GM18502 (cell line): ENCODE results near the gene SMCHD1.
A peak's percentile ranks its signal among the peaks of the same experiment; 100 is the strongest.
"Not testable (repeated sequence)": the region's sequence is repeated elsewhere in the genome, so short reads cannot be mapped to it uniquely, and the experiment has no call there.

Experiments used
- ATAC-seq: cut with Tn5 transposase; IDR thresholded peaks from one replicate; pipeline ENCODE4 v1.9.1; 2021; ENCODE audit warnings: mild to moderate bottlenecking; ENCODE audit not compliant: unreplicated experiment, poor library complexity

SMCHD1 gene

DNA sequence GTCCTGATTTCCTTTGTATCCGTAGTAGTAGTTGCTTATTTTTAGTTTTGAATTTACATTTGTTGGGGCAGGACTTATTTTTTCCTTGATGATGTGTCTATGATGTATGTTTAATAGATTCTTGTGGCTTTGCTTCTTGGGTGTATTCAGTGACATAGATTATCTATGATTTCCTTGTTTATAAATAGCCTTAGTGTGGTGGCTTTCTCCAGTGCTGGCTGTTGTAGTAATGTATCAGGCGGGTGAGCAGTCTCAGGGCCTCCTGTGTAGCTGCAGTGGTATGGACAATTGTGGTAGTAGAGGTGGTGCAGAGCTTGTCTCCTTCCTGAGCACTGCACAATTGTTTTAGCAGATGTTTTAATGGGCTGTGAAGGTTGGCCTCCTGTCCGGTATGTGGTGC, 60.5 kb downstream of the SMCHD1 start:
- ATAC-seq, result no peak

DNA sequence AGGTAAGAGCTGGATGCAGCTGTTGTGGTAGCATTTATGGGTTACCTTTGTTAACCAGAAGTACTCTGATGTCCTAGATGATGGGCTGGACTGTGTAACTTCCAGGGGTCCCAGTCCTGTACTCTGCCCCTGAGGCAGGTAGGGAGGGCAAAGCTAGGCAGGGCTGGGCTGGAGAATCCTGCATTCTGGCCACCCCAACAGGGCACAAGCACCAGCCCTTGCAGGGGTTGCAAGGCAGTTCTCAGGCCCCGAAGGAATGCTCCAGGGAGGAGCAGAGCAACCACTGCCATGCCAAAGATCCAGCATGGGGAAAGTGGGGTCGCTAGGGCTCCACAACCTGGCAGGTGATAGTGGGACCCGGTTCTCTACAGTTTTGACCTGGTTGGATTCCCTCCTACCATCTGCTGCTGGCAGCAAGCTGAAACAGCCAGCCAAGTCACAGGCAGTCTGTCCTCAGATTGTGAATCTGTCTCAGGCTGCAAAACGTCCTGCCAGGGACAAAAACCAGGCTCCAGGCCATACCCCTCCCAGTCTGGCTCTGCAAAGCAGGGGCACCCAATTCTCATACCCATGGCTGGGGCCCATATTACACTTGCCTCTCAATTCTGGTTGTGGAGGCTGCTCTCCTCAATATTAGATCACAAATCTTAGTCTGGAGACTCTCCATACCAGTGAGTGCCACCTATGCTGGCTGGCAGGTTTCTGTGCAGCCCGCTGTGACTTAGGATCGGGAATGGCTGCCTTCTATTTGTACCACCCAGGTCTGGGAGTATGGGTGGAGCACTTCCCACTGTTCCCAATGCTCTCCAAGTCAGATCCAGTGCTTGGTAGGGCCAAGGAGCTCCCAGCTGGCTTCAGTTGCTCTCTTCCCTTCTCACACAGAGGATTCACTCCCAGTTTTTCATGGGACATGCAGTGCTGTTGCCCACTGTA, 61.1 kb downstream of the SMCHD1 start:
- no peak for ATAC-seq

DNA sequence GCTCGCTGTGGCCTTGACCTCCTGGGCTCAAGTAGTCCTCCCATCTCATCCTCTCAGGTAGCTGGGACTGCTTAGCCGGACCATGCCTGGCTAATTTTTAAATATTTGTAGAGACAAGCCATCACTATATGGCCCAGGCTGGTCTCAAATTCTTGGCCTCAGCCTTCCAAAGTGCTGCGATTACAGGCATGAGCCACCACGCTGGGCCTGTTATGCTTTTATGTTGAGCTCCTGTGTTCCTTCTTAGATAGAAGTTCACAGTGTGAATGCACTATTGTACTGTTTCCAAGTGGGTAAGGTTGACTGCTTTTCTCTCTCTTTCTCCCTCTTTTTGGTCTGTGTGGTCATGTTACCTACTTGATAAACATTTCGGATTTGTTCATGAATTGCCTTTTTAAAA, 61.9 kb downstream of the SMCHD1 start:
- ATAC-seq, result no peak

DNA sequence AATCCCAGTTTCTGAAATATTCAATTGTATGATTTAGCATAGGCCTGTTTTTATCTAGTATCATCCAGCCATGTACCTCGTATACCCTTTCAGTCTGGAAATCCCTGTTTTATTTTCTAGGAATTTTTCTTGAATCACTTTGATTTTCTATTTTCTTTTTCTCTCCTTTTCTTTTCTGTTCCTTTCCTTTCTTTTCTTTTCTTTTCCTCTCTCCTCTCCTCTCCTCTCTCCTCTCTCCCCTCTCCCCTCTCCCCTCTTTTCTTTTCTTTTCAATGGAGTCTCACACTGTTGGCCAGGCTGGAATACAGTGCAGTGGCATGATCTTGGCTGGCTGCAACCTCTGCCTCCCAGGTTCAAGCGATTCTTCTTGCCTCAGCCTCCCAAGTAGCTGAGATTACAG, 63.5 kb downstream of the SMCHD1 start:
- no peak for ATAC-seq

DNA sequence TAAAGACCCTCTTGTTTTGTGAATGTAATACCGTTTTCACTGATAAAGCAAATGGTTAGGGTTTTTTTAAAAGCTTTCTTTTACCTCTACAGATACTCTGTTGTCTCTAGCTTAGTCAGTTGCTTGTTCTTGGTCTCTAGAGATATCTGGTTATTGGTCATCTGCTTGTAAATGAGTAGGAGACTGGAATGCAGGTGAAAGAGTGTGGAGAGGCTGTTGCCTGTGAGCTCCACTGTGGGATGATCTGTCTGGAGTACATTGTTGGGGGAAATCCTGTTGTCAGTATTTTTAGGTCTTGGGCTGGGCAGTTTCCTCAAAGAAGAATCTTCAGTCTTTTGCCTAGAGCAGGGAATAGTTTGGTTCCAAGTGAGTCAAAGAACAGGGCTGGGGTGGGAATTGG, 67.7 kb downstream of the SMCHD1 start:
- ATAC-seq, result no peak

DNA sequence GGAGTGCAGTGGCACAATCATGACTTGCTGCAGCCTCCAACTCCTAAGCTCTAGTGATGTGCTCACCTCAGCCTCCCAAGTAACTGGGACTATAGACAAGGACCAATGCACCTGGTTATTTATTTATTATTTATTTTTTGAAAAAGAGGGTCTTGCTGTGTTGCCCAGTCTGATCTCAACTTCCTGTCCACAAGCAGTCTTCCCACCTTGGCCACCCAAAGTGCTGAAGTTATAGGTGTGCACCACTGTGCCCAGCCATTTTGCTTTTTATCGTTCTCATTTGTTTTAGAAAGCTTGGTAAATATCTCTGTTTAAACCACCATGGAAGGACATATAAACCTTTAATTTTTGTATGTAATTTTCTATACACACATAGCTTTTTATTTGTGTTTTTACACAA, 74.2 kb downstream of the SMCHD1 start:
- ATAC-seq, result no peak

DNA sequence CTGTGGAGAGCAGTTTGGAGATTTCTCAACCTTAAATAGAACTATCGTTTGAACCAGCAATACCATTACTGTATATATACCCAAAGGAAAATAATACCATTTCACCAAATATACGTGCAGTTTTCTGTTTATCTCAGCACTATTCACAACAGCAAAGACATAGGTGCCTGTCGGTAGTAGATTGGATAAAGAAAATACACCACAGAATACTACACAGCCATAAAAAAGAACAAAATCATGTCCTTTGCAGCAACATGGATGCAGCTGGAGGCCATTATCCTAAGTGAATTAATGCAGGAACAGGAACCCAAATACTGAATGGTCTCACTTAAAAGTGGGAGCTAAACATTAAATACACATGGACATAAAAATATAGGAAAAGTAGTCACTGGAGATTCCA, 81.3 kb downstream of the SMCHD1 start:
- no peak for ATAC-seq

DNA sequence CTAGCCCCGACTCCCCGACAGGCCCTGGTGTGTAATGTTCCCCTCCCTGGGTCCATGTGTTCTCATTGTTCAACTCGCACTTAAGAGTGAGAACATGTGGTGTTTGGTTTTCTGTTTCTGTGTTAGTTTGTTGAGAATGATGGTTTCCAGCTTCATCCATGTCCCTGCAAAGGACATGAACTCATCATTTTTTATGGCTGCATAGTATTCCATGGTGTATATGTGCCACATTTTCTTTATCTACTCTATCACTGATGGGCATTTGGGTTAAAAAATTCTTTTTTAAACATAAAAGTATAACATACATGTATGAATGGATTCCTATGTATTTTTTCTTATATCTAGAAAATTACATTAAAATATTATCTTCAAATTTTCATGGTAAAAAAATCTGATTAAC, 84.6 kb downstream of the SMCHD1 start:
- not testable (repeated sequence) for ATAC-seq

DNA sequence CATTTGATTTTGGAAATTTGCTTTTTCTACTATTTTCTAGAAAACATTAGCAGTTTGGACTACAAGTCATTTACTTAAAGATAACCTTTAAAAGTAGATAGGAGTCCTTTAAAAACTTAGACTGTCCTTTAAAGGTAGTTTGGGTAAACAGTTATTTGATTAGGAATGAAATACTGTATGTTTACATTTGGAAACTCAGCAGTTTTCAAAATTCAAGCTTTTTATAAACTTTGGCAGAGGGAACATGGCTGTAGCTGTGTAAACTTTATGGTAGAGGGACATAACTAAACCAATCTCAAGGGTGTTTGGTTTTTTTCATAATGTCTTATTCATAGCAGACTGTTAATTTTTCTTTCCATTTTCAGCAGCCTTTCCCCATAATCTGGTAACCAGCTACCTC, 90.7 kb downstream of the SMCHD1 start:
- no peak for ATAC-seq

DNA sequence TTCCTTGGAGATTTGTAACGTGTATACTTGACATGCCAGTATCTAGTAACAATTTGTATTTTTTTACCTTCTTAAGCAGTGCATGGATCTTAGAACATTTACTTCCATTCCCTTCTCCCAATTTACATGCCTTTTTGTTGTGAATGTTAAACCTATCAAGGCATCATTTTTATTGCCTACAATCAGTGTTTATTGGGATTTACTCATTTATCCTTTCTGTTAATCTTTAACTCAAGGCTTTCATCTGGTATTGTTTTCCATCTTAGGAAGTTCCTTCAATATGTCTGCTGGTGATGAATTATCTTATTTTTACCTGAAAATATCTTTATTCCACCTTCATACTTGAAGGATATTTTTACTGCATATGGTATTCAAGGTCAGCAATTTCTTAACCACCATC, 102.8 kb downstream of the SMCHD1 start:
- ATAC-seq, result no peak

DNA sequence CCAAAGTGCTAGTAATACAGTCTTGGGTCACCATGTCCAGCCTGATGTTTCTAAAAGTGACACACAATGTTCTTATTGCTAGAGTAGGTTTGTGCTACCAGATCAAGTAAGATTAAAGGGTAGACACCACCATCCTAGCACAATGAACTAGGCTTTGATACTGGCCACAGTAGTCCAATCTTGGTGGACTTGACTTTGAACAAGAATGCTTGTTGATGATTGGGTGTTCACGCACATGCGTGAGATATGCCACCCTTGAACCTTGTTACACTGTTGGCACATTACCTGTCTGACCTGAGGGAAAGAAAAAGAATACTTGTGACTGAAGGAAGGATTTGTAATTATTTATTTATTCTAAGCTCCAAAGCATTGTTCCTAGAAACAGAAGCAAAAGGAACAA, 119.1 kb downstream of the SMCHD1 start:
- no peak for ATAC-seq

DNA sequence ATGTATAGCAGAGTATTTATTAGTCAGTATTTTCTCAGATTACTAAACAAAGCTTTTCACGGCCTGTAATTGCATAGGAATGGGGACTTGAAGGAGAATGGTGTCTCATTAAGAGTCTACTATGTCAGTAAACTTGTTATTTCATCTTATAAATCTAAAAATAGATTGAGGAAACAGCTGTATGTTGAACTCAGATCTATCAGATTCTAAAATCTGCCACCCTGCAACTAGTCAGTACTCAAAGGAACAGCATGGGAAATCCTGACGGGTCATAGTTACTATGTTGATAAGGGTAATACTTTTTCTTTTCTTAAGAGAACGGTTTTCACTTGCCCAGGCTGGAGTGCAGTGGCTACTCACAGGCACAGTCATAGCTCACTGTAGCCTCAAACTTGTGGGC, 121.1 kb downstream of the SMCHD1 start:
- ATAC-seq, result no peak

DNA sequence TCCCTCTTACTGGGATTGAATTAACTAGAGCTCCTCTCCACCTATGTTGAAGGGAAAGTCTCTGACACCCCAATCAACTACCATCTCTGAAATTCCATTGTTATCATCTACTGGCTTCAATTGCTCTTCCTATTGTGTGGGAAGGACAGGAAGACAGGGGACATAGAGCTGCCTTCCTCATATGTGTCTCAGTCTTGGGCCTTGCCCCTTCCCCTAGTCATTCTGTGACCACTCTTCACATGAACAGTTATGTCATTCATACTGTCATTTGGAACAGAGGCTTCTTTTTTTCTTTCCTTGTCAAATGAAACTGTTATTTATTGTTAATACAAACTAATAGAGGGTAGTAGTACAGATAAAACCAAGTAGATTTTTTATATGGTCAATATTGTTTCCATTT, 121.7 kb downstream of the SMCHD1 start:
- no peak for ATAC-seq

DNA sequence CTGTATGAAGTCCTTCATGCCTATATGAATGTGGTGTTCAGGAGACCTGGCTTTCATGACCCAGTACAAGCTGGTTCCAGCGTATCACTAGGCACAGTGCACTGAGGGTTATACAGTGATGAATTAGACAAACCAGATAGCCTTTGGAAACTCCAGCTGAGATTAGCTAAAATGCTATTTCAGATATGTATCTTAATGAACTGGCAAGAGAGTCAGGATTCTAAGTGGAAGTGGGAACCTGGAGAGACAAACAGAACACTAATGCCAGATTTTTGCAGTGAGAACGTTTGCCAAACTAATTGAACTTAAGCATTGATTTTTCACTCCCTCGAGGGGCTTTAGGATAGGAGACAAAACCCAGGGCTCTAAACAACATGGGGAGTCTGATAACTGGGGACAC, 125.2 kb downstream of the SMCHD1 start:
- ATAC-seq, result no peak

DNA sequence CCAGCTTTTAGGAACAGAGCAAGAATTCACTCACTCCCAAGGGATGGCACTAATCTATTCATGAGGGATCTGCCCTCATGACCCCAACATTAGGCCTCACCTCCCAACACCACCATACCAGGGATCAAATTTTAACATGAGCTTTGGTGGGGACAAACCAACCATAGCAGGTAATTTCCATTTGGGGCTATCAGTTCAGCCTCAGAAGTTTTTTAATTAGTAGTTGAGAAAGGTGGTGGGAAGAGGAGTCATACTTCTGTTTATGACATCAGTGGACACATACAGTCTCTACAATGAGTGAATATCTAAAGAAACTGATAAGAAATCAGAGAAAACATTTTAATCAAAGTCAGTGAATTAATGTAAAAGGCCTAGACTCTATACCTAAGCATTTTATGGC, 131.7 kb downstream of the SMCHD1 start:
- no peak for ATAC-seq

DNA sequence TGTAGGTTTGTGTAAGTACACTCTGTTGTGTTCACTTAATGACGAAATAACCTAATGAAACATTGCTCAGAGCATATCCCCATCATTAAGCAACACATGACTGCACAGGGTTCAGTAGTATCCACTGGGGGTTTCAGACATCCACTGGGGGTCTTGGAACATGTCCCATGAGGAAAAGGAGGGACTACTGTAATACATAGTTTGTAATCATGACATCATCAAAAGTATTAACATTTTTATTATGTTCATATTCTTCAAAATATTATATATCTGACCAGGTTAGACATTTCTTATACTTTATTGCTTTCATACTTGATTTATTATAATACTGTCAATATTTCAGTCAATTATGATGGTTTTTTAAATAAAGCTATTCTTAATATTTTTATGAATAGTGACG, 136.9 kb downstream of the SMCHD1 start:
- ATAC-seq, result no peak

DNA sequence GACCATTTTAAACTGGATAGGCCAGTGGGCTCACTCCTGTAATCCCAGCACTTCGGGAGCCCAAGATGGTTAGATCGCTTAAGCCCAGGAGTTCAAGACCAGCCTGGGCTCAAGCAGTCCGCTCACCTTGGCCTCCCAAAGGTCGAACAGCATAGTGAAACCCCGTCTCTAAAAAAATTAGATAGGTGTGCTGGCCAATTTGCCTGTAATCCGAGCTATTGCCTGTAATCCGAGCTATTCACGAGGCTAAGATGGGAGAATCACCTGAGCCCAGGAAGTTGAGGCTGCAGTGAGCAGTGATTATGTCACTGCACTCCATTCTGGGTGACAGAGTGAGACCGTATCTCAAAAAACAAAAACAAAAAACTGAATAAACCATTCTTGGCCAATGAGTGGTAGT, 138.6 kb downstream of the SMCHD1 start:
- ATAC-seq, result no peak

DNA sequence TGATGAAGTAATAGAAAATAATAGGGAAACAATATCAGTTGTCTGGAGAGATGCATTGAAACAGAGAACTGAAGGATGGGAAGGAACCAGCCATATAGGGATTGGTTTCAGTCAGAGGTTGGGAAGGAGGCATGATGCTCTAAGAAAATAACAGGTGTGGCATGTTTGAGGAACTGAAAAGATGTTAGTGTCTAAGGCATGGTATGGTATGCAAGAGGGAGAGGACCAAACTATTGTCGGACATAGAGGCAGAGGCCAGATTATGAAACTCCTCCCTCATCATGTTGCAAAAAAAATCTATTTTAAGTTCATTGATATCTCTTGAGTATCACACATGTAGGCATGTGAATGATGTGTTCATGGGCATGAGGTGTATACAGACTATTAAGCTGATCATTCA, 142.4 kb downstream of the SMCHD1 start:
- ATAC-seq, result peak; percentile 82

DNA sequence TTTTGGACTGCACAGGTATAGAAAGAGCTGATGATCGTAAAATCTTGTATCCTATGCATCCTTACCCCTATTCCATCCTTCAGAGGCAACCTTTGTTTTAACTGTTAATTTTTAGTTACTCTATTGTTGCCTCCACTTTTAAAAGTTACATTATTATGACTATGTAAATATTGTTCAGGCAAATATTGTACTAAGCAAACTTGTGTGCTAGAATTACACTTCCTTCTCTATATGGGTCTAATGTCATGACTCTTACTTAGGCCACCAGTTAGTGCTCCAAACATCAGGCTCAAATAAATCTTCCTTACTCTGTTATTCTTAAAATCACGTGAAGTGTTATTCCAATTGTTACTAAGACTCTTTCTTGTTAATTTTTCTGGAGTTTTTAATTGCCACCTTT, 143.8 kb downstream of the SMCHD1 start:
- no peak for ATAC-seq

DNA sequence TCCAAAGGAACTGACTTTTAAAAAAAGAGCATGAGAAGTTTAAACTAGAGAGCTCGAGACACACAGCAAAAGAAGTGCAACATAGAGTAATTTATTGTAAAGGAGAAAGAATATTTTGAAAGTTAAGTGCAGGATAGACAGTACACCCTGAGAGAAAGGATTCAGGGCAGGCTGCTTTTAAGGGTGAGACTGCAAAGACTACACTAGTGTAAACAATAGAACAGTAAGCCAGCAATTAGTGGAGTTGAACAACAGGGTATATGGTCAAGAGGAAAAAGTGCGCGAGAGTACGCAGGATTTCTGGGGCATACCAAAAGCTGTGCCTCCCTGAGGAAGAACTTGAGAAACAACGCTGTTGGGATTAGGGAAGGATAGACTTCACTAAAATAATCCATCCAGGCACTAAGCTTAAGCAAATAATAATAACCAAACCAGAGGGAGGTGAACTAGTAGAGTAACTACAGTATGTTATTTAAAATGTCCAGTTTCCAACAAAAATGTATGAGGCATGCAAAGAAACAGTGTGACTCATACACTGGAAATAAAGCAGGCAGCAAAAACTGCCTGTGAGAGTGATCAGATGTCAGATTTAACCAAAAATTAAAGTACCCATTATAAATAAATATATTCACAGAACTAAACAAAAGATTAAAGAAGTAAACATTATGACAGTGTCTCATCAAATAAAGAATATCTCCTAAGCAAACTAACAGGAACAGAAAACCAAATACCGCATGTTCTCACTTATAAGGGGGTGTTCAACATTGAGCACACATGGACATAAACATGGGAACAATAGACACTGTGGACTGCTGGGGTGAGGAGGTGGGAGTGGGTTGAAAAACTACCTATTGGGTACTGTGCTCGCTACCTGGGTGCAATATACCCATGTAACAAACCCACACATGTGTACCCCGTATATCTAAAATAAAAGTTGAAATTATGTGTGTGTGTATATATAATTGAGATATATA, 150.7 kb downstream of the SMCHD1 start:
- no peak for ATAC-seq

DNA sequence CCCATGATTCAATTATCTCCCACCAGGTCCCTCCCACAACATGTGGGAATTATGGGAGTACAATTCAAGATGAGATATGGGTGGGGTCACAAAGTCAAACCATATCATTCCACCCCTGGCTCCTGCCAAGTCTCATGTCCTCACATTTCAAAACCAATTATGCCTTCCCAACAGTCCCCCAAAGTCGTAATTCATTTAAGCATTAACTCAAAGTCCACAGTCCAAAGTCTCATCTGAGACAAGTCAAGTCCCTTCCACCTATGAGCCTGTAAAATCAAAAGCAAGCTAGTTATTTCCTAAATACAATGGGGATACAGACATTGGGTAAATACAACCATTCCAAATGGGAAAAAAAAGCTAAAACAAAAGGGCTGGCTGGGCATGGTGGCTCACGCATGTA, 153.1 kb downstream of the SMCHD1 start:
- not testable (repeated sequence) for ATAC-seq
